GM23338 (cell line): ENCODE measurements around the gene KRTAP19-2.

Experiments
- CTCF ChIP-seq, 2 experiments: fragments of 200-600 bp in 1 of 2; sonication (generic) in 1 of 2; conservative IDR thresholded peaks; 2 replicates each; pipeline versions ENCODE4 v1.5.1 to v1.6.1; 2016 to 2017; ENCODE audit warnings: antibody characterized with exemption in 2 of 2, low read depth in 2 of 2, mild to moderate bottlenecking in 2 of 2, moderate library complexity in 1 of 2
- EZH2phosphoT487 ChIP-seq: fragments of 200-600 bp; sonication (generic); IDR thresholded peaks from one replicate; pipeline ENCODE4 v1.8.1; 2018; ENCODE audit warnings: antibody characterized with exemption; ENCODE audit not compliant: unreplicated experiment
- JUNB ChIP-seq: IDR thresholded peaks from one replicate; pipeline ENCODE4 v1.6.1; 2016; ENCODE audit warnings: antibody characterized with exemption; ENCODE audit not compliant: unreplicated experiment
- POLR2AphosphoS5 ChIP-seq: IDR thresholded peaks from 2 replicates; pipeline ENCODE4 v1.6.1; 2016; ENCODE audit warnings: antibody characterized with exemption, low read depth
- REST ChIP-seq: IDR thresholded peaks from one replicate; pipeline ENCODE4 v1.6.1; 2018; ENCODE audit warnings: antibody characterized with exemption; ENCODE audit not compliant: unreplicated experiment
- STAT1 ChIP-seq: IDR thresholded peaks from one replicate; pipeline ENCODE4 v1.6.1; 2016; ENCODE audit warnings: antibody characterized with exemption; ENCODE audit not compliant: unreplicated experiment

DNA sequence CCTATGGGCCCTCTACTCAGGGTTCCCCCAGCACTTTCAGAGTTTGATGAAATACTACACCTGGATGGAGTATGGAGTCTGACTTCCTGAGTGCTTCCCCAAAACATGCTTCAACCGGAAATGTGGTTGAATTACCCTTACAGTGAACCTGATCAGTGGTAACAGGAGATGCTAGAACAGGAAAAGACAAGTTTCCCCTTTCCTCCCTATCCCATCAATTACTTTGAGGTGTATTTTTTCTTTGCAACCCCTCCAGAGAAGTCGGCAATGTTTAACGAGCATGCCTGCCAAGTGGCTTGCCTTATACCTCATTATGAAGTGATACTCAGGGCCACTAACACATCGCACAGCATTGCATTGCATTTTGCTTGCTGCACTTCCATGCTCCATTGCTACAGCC, 40.2 kb downstream of the KRTAP19-2 start:
- TF ChIP-seq CTCF (conservative IDR thresholded peaks at IDR 0.05; ENCODE audit: low read depth in 2 of 2) (no peak), JUNB (no peak), POLR2AphosphoS5 (no peak), REST (no peak), EZH2phosphoT487 (no peak), STAT1 (no peak)
